GM18519 (cell line): ENCODE measurements around the gene DSCAM.

Source experiments
- ATAC-seq: cut with Tn5 transposase; IDR thresholded peaks from one replicate; pipeline ENCODE4 v1.9.1; 2021; ENCODE audit warnings: mild to moderate bottlenecking, moderate library complexity; ENCODE audit not compliant: unreplicated experiment, low FRiP score

The DSCAM gene

DNA sequence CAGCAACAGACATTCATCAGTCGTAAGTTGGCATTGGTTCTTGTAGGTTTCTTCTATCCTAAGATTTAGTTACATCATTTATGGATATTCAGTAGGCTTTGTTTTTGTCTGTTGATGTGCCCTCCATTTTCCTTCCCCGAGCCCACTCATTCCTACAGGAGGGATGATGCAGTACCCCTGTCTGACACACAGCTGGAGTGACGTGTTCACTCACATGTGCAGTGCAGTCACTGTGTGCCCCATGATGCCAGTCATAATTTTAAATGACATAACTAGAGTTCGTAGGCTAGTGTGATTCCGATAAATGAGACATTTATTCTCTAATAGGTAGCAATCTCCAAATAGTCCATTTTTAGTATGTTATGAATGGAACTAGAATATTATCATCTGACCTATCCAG lies 438.4 kb downstream of the DSCAM start:
- no peak for ATAC-seq

DNA sequence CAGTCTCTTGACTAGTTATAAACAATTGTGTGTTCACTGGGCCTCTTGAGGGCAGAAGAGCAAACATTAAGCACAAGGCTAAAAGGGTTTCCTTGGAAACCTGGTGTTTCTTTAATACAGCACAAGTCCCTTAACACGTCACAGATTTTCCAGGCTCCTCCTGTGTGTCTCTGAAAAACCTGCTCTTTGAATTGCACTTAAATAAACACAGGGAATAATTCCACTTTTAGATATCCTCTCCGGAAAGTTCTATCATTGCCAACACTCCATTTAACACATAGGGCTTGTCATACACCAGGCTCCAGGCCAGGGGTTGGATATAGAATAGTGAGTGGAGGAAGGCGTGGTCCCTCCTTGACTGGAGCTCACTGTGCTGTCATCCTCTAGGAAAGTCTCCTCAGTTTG lies 442.6 kb downstream of the DSCAM start:
- no peak for ATAC-seq

DNA sequence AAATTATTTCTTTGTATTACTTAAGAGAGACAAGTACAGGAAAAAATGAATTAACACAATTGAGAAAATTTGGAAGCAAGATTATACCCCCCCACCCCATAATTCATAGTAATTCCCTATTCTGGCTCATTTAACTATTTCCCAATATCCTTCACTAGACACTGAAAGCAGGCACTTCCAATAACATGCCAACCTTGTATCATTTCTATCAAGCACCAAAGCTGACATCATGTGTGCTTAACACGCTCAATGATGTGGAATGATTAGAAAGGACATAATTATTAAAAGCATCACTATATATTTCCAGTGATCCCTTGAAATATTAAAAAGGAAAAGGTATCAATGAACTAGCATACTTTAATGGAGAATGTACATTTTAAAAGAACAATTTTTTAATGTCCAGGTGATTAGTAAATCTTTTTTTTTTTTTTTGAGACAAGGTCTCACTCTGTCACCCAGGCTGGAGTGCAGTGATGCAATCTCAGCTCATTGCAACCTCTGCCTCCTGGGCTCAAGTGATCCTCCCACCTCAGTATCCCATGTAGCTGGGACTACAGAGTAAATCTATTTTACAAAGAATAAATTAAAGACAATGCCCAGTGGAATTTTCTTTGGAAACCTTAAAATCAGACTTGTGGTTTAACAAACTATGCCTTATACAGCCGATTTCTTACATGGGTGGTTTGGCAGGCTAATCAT lies 443.9 kb downstream of the DSCAM start:
- no peak for ATAC-seq

DNA sequence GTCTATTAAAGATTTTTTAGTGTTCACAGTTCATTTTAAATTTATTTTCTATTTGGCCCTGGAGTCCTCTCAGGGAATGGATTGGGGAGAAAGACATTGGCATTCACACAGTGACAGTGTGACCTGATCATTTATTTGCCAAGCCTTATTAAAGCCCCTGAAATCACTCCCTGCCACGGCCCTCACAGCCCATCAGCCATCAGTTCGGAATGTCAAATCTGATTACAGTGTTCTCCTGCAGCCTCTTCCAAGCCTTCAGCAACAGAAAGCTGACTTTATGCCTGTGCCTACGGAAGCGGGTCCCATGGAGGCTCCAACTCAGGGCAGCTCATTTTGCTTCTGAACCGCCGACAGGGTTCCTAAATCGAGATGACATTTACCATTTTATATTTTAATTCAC lies 451.2 kb downstream of the DSCAM start:
- ATAC-seq: no peak

DNA sequence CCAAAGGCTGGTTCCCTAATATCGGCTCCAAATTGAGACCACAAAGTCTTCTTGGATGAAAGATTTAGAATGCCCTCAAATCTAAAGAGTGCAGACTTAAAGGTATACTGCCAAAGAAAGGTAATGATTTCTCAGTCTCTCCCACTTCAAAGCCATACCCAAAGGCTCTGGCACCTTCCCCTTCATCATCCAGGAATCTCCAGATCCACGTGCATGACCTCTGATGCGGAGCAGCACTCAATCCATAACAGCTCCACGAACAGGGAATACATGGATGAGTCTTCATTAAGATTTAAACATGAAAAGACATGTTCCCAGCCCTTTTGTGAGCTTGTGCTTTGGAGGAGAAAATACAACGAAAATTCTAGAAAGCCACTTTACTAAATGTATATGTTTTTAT lies 453.9 kb downstream of the DSCAM start:
- ATAC-seq: no peak

DNA sequence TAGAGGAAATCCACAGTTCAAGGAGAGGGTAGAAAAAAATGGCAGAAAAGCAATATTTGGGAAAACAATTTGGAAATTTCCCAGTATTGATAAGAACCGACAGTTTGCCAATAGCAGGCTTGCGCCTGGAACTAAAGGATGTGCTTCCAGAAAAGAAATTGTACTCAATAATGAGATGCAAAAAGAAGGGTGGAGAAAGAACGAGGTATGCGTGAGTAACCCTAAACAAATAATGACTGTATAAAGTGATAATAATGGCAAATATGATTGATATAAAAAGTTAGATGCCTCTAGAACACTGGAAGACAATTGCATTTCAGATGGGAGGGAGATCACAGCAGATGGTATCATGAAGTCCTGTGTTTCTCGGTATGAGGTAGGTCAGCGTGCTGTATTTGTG lies 458.9 kb downstream of the DSCAM start:
- no peak for ATAC-seq

DNA sequence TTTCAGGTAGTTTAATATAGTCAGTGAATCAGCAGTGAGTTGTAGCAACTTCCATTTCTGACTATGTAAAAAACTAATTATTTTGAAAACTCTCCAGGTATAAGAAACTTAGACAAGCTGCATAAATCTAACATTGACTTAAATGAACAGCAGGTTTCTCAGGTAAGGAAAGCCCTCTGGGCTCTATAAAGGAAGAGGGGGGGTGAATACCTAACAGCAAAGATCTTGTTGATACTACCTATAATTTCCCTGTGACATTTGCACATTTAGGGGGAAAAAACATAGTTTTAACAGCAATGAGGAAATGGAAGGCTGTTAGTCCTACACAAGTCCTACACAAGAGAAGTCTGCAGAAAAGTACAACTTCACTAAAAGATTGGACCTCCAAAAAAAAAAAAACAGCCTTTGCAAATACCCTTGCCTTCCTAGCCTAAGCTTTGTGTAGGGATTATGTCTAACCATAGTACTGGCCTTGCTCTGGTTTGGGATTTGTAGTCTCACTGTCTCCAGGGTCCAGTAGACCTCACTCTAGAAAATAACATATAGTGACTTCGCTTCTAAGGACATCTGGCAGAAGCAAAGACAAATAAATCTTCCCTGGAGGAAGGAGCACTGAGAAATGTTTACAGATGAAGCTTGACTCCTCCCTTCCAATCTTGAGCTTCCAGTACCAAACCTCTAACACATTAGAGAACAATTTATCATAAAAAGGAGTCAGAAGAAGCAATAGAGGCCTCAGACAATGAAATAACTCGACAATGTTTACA lies 459.8 kb downstream of the DSCAM start:
- ATAC-seq: no peak

DNA sequence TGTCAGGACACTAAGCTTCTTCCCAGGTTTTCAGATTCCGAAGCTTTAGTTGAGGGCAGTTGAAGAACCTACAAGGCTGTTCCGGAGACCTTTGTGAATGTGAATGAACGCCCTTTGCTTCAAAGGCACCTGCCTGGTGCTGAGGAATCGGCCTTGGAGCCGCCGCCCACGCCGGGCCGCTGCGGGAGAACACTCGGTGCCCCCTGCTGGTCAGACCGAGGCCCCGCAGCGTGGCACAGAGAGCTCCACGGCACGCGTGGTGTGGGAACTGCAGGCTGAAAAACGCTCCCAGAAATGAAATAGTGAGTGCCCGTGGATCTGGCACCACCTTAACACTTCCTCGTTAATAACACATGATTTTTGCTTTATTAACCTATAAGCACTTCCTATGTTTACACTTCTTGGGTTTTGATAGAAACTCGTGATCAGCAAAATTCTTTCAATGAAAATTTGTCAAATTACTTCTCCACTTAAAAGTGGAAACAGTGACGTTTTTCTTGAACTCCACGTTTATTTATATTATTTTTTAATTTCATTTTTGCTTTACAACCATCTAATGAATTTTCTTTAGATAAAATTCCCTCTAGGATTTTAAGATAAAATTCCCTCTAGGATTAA lies 460.6 kb downstream of the DSCAM start:
- ATAC-seq: no peak

DNA sequence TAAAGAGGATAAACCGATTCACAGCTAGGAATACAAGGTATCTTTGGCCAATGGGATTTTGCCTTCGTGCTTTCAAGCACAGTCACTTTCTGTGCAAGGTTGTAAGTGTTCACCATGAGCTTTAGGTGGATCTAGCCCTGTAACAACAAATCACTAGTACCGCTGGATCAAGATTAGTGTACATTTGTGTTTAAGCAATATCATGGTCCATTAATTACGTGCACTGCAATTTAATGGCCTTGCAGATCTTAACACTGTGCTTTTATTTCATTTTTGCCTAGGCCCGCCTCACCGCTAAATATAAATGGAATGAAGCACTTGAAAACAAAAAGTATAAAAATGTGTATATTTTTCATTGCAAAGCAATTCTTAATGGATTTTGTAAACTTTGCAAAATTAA lies 461.1 kb downstream of the DSCAM start:
- no peak for ATAC-seq

DNA sequence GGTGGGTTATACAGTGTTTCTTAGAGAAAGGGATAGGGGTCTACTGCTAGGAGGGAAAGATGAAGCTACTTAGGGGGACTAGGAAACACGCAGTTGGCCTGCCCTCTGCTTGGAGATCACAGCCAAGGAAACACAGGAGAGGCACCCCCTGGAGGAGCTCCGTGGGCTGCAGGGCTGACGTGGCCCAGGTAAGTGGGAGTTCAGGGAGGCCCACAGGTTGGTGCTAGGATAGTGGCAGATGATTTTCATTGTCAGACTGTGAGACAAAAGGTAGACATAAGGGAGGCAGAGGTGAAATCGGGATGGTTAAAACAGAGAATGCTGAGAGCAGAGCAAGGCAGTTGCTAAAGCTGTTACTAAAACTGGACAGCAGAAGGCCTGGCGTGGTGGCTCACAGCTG lies 463.0 kb downstream of the DSCAM start:
- no peak for ATAC-seq

DNA sequence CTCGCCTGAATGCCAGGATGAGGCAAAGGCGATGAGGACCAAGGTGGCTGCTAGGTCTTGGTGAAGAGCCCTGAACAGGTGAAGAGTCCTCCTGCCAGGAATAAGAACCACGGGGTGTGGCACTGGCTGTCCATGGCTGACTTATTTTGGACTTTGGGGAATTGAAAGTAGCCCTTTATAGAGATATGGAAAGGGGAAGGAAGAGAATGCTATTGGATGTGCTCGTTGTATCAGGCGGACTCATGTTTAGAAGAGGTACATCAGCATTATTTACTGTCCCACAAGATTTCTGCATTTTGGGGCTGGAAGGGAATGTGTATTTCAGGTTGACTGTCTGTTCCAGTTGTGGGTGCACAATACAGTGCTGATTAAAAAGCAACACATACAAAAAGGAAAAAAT lies 465.8 kb downstream of the DSCAM start:
- no peak for ATAC-seq

DNA sequence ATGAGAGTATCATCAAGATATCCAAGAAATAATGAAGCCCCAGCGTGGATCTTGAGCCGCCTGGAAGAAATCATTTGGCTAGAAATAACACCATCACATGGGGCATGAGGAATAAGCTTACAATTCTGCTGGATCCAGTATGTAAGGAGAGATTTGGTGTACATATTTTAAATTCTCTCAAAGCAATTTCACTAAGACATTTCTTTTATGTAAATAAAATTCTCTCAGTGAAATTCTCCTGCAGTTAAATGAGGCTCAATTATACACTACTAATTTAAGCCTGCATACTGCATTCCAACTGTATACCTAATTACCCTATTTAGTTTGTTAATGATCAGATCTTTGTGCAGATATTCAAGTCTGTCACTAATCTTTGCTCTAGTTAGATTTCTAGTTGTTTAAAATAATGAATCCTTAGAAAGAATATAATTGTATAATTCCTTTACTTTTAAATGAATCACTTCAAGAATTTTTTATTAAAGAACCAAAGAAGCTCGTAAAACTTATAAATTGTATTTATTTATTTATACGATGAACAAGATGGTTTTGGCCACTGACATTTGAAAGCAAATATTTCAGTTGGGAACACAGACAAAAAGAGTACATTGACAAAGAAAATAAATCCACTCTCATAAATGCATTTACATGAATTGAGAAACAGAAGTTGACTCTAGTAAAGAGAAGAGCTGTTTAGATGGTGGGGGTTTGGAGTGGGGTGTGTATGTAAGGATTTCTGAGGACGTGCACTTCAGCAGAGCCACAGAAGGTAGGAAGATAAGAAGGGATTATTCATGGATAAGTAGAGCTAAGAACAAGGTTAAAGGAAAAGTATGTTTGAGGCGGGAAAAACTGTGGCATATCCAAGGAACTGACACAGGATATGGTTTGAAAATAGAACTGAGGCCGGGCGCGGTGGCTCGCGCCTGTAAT lies 466.8 kb downstream of the DSCAM start:
- no peak for ATAC-seq

DNA sequence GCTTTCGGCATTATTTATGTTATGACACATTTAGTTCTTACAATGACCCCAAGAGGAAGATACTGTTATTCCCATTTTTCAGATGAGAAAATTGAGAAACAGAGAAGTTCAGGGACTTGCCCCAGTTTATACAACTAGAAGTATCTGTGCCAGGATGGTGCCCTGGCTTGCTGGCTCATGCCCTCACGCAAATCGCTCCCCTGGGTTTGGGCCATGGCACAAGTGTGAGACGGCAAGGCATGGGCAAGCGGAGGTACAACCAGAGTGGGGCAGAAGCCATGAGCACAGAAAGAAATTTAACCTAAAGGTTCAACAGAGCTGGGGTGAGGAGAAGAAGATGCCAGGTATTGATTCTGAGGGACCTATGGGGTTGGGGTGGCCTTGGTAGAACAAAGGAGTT lies 469.8 kb downstream of the DSCAM start:
- ATAC-seq: no peak

DNA sequence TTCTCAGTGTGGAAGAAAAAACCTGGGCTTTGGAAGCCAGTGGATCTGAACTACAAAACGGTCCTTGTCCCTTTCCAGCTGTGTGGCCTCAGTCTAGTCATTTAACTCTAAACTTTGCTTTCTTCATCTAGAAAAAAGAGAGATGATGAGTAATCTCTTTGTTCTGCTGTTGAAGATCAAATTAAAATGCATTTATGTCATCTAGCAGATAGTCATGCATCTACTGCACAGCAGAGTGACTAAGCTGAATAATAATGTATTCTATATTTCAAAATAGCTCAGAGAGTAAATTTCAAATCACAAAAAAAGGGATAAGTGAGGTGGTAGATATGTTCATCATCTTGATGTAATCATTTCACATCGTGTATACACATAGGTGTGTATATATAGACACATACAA lies 473.2 kb downstream of the DSCAM start:
- no peak for ATAC-seq

DNA sequence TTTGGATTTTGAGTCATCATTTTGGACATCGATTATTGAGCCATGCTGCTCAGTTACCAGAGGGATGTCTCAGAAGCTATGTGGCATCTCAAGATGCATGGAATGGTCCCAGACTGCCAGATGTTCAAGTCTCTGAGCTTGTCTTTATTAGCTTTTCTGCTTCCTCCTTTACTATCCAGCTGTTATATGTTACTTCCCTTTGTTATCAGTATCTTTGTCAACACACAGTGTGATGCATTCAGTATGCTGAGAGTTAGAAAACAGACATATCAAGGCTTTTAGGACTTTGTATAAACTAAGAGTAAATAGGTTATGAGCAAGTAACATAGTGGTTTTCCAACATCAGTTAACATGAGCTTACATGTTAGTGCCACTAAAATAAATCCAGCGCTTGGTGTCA lies 474.5 kb downstream of the DSCAM start:
- no peak for ATAC-seq

DNA sequence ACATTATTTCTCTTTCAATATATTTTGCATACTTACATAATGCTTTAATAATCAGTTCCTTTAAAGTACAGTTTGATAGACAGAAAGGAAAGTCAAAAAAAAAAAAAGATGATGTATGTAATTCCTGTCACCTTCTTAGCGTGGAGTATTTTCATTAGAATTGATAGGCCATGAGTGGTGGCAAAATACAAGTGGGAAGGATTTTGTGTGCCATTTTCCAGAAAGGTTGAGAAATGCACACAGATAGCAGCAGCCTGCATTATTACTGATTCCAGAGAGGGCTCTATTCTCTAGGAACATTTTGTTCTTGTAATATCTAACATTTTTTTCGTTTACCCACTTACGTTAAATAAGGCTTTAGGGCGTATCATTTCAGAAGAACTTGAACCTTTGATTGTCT lies 475.6 kb downstream of the DSCAM start:
- no peak for ATAC-seq

DNA sequence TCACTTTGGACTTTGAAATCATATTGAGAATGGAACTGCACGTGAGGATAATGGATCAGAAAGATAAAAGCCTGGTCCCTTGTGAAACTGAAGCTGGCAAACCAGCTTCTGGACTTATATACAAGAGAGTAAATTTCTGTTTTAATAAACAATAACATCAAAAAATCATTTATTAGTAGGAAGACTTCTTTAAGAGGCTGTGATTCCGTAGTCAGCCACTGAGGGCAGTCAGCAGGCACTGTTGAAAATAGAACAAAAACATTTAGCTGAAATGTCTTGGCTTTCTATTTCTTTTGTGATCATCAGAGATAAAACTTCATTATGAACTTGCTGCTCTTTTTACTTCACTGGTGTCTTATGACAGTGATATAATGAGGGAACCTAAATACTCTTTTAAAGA lies 490.3 kb downstream of the DSCAM start:
- no peak for ATAC-seq

DNA sequence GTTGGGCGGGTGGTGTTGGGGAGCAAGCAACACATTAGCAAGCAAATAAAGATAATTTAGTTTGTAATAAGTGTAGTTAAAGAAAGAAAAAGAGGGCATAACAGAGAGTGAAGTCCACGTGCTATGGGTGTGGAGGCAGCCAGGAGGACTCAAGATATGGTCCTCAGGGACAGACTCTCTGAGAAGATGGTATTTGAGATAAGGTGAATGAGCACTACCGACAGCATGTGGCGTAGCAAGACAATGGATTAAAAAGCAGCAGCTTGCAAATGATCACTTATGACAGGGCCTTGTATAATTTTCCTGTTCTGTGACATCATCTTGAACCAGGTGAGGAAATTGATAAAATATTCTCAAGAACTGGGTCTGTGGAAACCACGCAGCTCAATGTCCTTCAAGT lies 491.9 kb downstream of the DSCAM start:
- ATAC-seq: no peak

DNA sequence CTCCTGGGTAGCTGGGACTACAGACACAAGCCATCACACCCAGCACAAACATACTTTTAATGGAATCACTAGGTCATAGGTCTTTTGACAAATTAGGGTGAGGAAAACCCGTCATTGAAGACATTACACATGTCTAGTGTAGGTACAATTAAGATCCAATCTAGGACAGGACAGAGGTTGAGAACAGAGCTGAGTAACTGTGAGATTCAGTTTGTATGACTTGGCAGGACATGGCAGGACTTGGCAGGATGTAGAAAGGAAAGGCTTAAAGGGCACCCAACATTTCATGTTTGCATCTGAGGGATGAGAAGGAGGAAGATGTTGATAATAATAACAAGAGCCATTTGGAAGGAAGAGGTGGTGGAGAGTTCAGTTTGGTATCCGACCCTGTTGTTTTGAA lies 496.0 kb downstream of the DSCAM start:
- no peak for ATAC-seq

DNA sequence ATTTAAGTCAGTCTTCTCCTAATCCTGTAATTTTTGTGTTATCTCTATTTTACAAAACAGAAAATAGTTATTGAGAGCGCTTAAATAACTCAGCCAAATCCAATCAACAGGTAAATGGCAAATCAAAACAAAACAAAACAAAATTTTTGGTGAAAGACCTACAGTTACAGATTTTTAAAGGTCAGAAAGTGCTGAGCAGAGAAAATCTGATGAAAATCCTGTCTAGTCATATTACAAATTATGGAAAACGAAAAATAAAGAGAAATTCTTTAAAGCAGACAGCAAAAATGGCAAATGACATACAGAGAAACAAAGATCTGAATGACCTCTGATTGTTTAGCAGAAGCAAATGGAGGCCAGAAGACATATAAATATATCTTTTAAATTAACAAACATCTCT lies 497.4 kb downstream of the DSCAM start:
- ATAC-seq: no peak
